ENCODE measurements around the gene TMEM232. TPM values are rescaled to one million over a fixed set of nuclear protein-coding genes. Genes with fewer than 3 reads are reported as not detected.

TMEM232 gene
- total RNA-seq, 1 donor from 2014 or later, result not detected

DNA sequence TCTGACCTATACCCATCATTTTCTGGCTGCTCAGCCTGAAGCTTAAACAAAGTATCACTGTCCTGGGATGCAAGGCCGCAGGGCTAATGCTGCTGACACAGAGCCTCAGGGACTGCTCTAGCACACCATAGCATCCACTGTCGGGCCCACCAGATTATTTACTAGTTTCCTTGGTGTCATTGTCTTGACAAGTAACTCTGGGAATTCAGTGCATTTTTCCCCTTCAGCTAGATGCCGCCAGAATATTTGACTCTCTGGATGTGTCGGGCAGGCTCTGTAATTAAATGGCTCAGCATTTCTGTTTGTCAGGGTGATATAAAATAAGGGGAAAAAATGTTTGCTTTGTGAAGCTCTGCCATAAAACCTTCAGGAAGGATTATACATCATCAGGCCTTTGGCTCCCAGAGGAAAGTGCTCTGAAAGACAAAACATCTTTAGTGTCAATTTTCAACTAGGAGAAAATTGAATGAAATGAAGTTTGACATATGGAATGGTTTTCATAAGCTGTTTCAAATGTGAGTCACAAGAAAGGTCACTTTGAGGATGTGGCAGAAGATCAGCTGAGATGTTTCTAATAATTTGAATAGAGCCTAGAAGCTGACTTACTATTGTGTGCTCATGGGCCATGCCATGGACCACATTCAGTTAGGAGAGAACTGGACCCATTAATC, 350.1 kb downstream of the TMEM232 start:
- DNase-seq (ENCODE audit: low spot score in 2 of 2), result no peak
- intact Hi-C loops (cut with DNase I), result no loop called here
- Histone ChIP-seq H3K27ac (no peak overlapping the region), H3K4me1 (no peaks in the 10 kb centered on the region), H3K36me3 (no peaks in the 10 kb centered on the region), H3K4me3 (no peak overlapping the region), H3K27me3 (no peaks in the 10 kb centered on the region), H3K9me3 (no peaks in the 10 kb centered on the region)
- TF ChIP-seq, protein P1, sequence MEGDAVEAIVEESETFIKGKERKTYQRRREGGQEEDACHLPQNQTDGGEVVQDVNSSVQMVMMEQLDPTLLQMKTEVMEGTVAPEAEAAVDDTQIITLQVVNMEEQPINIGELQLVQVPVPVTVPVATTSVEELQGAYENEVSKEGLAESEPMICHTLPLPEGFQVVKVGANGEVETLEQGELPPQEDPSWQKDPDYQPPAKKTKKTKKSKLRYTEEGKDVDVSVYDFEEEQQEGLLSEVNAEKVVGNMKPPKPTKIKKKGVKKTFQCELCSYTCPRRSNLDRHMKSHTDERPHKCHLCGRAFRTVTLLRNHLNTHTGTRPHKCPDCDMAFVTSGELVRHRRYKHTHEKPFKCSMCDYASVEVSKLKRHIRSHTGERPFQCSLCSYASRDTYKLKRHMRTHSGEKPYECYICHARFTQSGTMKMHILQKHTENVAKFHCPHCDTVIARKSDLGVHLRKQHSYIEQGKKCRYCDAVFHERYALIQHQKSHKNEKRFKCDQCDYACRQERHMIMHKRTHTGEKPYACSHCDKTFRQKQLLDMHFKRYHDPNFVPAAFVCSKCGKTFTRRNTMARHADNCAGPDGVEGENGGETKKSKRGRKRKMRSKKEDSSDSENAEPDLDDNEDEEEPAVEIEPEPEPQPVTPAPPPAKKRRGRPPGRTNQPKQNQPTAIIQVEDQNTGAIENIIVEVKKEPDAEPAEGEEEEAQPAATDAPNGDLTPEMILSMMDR (IDR thresholded peaks at IDR 0.05), result no peak

DNA sequence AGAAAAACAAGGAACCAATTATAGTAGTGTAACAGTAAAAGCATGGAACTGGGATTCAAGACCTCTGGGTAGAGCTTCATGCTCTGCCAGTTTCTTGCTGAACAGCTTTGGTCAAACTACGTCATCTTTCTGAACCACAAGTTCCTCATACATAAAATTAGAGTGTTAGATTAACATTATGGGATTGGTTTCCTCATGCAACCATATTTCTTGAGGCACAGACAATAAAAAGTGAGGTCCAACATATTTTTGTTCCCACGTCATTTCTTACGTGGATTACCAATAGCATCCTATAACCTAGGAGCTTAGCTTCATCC, 354.8 kb downstream of the TMEM232 start:
- intact Hi-C loops (cut with DNase I), result no loop called here
- DNase-seq (ENCODE audit: low spot score in 2 of 2), result no peak
- TF ChIP-seq, protein P1 (IDR thresholded peaks at IDR 0.05), result no peak
- Histone ChIP-seq H3K27ac (no peak overlapping the region), H3K4me3 (no peak overlapping the region), H3K36me3 (no peaks in the 10 kb centered on the region), H3K27me3 (no peaks in the 10 kb centered on the region), H3K4me1 (no peaks in the 10 kb centered on the region), H3K9me3 (no peaks in the 10 kb centered on the region)

DNA sequence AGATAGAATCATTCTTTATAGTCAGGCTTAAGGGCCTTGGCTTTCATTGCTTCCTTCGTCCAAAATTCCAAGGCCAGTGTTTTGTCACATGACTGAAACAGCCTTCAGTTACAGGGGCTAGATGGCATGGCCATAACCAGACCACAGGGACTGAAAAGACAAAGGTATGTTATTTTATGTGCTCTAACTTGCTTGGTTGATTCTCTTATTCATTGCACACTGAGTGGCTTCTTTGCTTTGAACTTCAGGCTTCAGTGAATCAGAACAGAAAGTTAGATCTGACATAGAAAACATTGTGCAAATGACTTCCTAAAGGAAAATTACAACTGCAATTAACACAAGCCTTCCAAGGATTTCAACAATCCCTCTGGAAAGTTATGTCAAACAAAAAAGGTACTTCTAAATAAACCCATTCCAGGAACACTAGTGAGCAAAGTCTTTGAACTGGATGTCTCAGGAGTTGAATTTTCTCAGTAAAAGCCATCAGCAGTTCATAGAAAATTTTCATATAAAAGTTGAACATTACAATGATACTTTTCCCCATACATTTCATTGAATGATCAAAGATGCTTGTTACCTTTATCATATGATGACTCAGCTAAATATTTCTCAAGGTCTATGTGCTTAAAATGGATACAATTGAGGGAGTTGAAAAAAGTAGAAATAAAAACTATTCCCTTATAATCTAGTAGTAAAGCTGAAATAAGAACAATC, 355.3 kb downstream of the TMEM232 start:
- DNase-seq (ENCODE audit: low spot score in 2 of 2), result no peak
- TF ChIP-seq, protein P1 (IDR thresholded peaks at IDR 0.05), result no peak

More for the DNA sequence above, 355.3 kb downstream of the TMEM232 start:
- Histone ChIP-seq H3K4me3 (no peak overlapping the region), H3K27me3 (no peaks in the 10 kb centered on the region), H3K27ac (no peak overlapping the region), H3K4me1 (no peaks in the 10 kb centered on the region), H3K9me3 (no peaks in the 10 kb centered on the region), H3K36me3 (no peaks in the 10 kb centered on the region)
- intact Hi-C loops (cut with DNase I), result no loop called here

Other genes starting within 250 kb of the TMEM232 start
- gene SLC25A46, start 12.3 kb upstream of the TMEM232 start, total RNA-seq, result 22.1 TPM

Measured in ascending aorta (tissue), 2 donors.